CD4-positive, alpha-beta T cell treated with Interleukin-6 for 4 hours (primary cell): ENCODE results near the gene FILIP1L.

Source experiments
- DNase-seq: peaks from one replicate; pipeline ENCODE4 v3.0.0-alpha.2; 2020; ENCODE audit warnings: mixed read lengths

Gene FILIP1L

GRCh38 chr3:99825004-99825640, 289.2 kb downstream of the FILIP1L start:
- DNase-seq = no peak

- DNase-seq = no peak
Measured at GRCh38 chr3:99823723-99824711, 290.3 kb downstream of the FILIP1L start.

GRCh38 chr3:99818818-99819217, 295.5 kb downstream of the FILIP1L start:
- no peak for DNase-seq

GRCh38 chr3:99817437-99818240, 296.7 kb downstream of the FILIP1L start, which contains the start of gene CMSS1:
CMSS1 (plus strand) TSS chr3:99817862.
- peak; percentile 96 for DNase-seq

GRCh38 chr3:99817047-99817436, 297.3 kb downstream of the FILIP1L start:
- no peak for DNase-seq

- no peak for DNase-seq
Measured at GRCh38 chr3:99810403-99810802, 303.9 kb downstream of the FILIP1L start.

GRCh38 chr3:99809565-99809964, 304.7 kb downstream of the FILIP1L start:
- no peak for DNase-seq

- DNase-seq = peak; percentile 49
Measured at GRCh38 chr3:99808163-99808794, 306.0 kb downstream of the FILIP1L start.

GRCh38 chr3:99805160-99805559, 309.1 kb downstream of the FILIP1L start:
- no peak for DNase-seq

GRCh38 chr3:99803297-99803696, 311.0 kb downstream of the FILIP1L start:
- no peak for DNase-seq

- DNase-seq = no peak
Measured at GRCh38 chr3:99799422-99799821, 314.9 kb downstream of the FILIP1L start.

GRCh38 chr3:99795573-99795972, 318.7 kb downstream of the FILIP1L start:
- no peak for DNase-seq

- no peak for DNase-seq
Measured at GRCh38 chr3:99794485-99794884, 319.8 kb downstream of the FILIP1L start.

- DNase-seq = no peak
Measured at GRCh38 chr3:99789011-99789721, 325.1 kb downstream of the FILIP1L start.
